Measurements from ENCODE around the gene MACROH2A2.

GRCh38 chr10:70137135-70137534 lies 84.5 kb downstream of the MACROH2A2 start:
- TF ChIP-seq RELA (IDR thresholded peaks at IDR 0.05; ENCODE audit: borderline replicate concordance, partially characterized antibody) (no peak), POLR2A (IDR thresholded peaks at IDR 0.05; ENCODE audit: low read depth, low read length) (no peak), RCOR1 (conservative IDR thresholded peaks at IDR 0.05; ENCODE audit: low read depth, low read length) (no peak), HDAC2 (IDR thresholded peaks at IDR 0.05) (no peak), CHD2 (IDR thresholded peaks at IDR 0.05; ENCODE audit: borderline replicate concordance, low read depth, low read length) (no peak), RAD51 (IDR thresholded peaks at IDR 0.05) (no peak), NFXL1 (IDR thresholded peaks at IDR 0.05; ENCODE audit: borderline replicate concordance) (no peak), ZNF24 (IDR thresholded peaks at IDR 0.05) (no peak), SIN3A (IDR thresholded peaks at IDR 0.05; ENCODE audit: low read depth, low read length) (no peak), USF2 (IDR thresholded peaks at IDR 0.05; ENCODE audit: borderline replicate concordance, low read depth, low read length) (no peak)
- TF ChIP-seq, protein P1, sequence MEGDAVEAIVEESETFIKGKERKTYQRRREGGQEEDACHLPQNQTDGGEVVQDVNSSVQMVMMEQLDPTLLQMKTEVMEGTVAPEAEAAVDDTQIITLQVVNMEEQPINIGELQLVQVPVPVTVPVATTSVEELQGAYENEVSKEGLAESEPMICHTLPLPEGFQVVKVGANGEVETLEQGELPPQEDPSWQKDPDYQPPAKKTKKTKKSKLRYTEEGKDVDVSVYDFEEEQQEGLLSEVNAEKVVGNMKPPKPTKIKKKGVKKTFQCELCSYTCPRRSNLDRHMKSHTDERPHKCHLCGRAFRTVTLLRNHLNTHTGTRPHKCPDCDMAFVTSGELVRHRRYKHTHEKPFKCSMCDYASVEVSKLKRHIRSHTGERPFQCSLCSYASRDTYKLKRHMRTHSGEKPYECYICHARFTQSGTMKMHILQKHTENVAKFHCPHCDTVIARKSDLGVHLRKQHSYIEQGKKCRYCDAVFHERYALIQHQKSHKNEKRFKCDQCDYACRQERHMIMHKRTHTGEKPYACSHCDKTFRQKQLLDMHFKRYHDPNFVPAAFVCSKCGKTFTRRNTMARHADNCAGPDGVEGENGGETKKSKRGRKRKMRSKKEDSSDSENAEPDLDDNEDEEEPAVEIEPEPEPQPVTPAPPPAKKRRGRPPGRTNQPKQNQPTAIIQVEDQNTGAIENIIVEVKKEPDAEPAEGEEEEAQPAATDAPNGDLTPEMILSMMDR (IDR thresholded peaks at IDR 0.05 in 2 of 3, conservative IDR thresholded peaks at IDR 0.05 in 1 of 3; ENCODE audit: control insufficient read depth in 2 of 3, extremely low read depth in 1 of 3, insufficient read depth in 1 of 3, low read depth in 3 of 3, low read length in 3 of 3), result no peak
- TF ChIP-seq, protein P2, sequence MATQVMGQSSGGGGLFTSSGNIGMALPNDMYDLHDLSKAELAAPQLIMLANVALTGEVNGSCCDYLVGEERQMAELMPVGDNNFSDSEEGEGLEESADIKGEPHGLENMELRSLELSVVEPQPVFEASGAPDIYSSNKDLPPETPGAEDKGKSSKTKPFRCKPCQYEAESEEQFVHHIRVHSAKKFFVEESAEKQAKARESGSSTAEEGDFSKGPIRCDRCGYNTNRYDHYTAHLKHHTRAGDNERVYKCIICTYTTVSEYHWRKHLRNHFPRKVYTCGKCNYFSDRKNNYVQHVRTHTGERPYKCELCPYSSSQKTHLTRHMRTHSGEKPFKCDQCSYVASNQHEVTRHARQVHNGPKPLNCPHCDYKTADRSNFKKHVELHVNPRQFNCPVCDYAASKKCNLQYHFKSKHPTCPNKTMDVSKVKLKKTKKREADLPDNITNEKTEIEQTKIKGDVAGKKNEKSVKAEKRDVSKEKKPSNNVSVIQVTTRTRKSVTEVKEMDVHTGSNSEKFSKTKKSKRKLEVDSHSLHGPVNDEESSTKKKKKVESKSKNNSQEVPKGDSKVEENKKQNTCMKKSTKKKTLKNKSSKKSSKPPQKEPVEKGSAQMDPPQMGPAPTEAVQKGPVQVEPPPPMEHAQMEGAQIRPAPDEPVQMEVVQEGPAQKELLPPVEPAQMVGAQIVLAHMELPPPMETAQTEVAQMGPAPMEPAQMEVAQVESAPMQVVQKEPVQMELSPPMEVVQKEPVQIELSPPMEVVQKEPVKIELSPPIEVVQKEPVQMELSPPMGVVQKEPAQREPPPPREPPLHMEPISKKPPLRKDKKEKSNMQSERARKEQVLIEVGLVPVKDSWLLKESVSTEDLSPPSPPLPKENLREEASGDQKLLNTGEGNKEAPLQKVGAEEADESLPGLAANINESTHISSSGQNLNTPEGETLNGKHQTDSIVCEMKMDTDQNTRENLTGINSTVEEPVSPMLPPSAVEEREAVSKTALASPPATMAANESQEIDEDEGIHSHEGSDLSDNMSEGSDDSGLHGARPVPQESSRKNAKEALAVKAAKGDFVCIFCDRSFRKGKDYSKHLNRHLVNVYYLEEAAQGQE (IDR thresholded peaks at IDR 0.05; ENCODE audit: low read depth, low read length), result no peak

All from GM12878 (cell line).